Common myeloid progenitor, CD34-positive (primary cell): ENCODE results near the gene TMEM91.

Experiments used
- CTCF ChIA-PET: fragments of 350-600 bp; sonication (Branson Sonifier 250); formaldehyde crosslinking; loops from one replicate; lab custom pipeline; 2021; ENCODE audit warnings: antibody characterized with exemption; lab: Charles Lee
- POLR2A ChIA-PET: fragments of 350-600 bp; sonication (Branson Sonifier 250); formaldehyde crosslinking; loops from one replicate; lab custom pipeline; 2021; ENCODE audit warnings: antibody characterized with exemption; lab: Charles Lee
- DNase-seq, 3 donors: peaks; one replicate each; pipeline versions ENCODE4 v3.0.0 to v3.0.0-alpha.2; 2013
- H3K27ac ChIP-seq, 2 experiments: 1 replicate in 1 of 2; 2 replicates in 1 of 2; pipeline ENCODE4 v1.7.0; 2013; ENCODE audit warnings: inconsistent platforms in 2 of 2, low read length in 2 of 2, mild to moderate bottlenecking in 2 of 2, low read depth in 1 of 2, moderate library complexity in 1 of 2; ENCODE audit not compliant: severe bottlenecking in 2 of 2, insufficient read depth in 1 of 2, poor library complexity in 1 of 2
- H3K27me3 ChIP-seq, 5 experiments: replicated peaks in 2 of 5; 1 replicate in 3 of 5; 2 replicates in 2 of 5; pipeline versions ENCODE4 v1.6.1 to v1.7.0; 2013; ENCODE audit warnings: low read length in 4 of 5, mild to moderate bottlenecking in 2 of 5, moderate library complexity in 2 of 5, inconsistent platforms in 1 of 5; ENCODE audit not compliant: insufficient read depth in 5 of 5, control insufficient read depth in 4 of 5
- H3K36me3 ChIP-seq, 4 experiments: 1 replicate in 2 of 4; 2 replicates in 2 of 4; pipeline versions ENCODE4 v1.6.1 to v1.7.0; 2013; ENCODE audit warnings: low read length in 3 of 4, control low read depth in 1 of 4, mild to moderate bottlenecking in 1 of 4; ENCODE audit not compliant: control insufficient read depth in 4 of 4, insufficient read depth in 4 of 4
- H3K4me1 ChIP-seq, 4 experiments: 1 replicate in 3 of 4; 2 replicates in 1 of 4; pipeline versions ENCODE4 v1.6.1 to v1.7.1; 2013; ENCODE audit warnings: low read length in 3 of 4, mild to moderate bottlenecking in 3 of 4, control low read depth in 1 of 4, inconsistent platforms in 1 of 4, moderate library complexity in 1 of 4; ENCODE audit not compliant: control insufficient read depth in 4 of 4, insufficient read depth in 4 of 4; ENCODE audit errors: control extremely low read depth in 1 of 4
- H3K4me3 ChIP-seq, 7 experiments: 1 replicate in 4 of 7; 2 replicates in 3 of 7; pipeline versions ENCODE4 v1.5.1 to v1.7.0; 2013; ENCODE audit warnings: mild to moderate bottlenecking in 7 of 7, low read length in 6 of 7, moderate library complexity in 6 of 7, inconsistent platforms in 2 of 7, low read depth in 2 of 7, control low read depth in 1 of 7; ENCODE audit not compliant: insufficient read depth in 4 of 7, control insufficient read depth in 1 of 7; ENCODE audit errors: extremely low read depth in 1 of 7
- H3K9me3 ChIP-seq, 5 experiments: 1 replicate in 4 of 5; 2 replicates in 1 of 5; pipeline versions ENCODE4 v1.6.1 to v1.7.1; 2013; ENCODE audit warnings: low read length in 4 of 5, mild to moderate bottlenecking in 2 of 5, inconsistent platforms in 1 of 5, low read depth in 1 of 5, moderate library complexity in 1 of 5; ENCODE audit not compliant: control insufficient read depth in 4 of 5, insufficient read depth in 2 of 5; ENCODE audit errors: control extremely low read depth in 1 of 5
- WGBS: methylation state at CpG from one replicate; pipeline ENCODE4 v1.1.5; 2013; ENCODE audit not compliant: insufficient coverage; 5-methylcytosine and 5-hydroxymethylcytosine counted together

Gene TMEM91

GRCh38 chr19:41398598-41398997, 22.3 kb downstream of the TMEM91 start:
- no peak for DNase-seq
- ChIA-PET POLR2A (interaction anchor here (0.6 to 1.0 kb wide), 2 partner anchors 36 to 46 kb away, joined by 3 to 4 read pairs; no protein-coding TSS in a partner anchor), CTCF (interaction anchor here (0.6 to 1.1 kb wide), 4 partner anchors 11 to 39 kb away, joined by 3 read pairs; no protein-coding TSS in a partner anchor)
- peaks cover 3 to 12% (median 8%) of the 10 kb centered on the region in 4 experiments for H3K36me3 ChIP-seq
- H3K27me3 ChIP-seq = no peaks in the 10 kb centered on the region
- H3K4me1 ChIP-seq = peaks cover 22 to 39% (median 31%) of the 10 kb centered on the region in 4 experiments
- H3K9me3 ChIP-seq = no peaks in the 10 kb centered on the region
- H3K4me3 ChIP-seq = peak overlapping the region in 6 of 7 experiments; percentile 86 to 99 (median 97)
- peak overlapping the region; percentile 100 for H3K27ac ChIP-seq
- WGBS = 73% methylated on average over 3 of the region's 3 CpGs

- CTCF ChIA-PET = interaction anchor here (0.6 to 1.1 kb wide), 3 partner anchors 32 to 39 kb away, joined by 3 read pairs; no protein-coding TSS in a partner anchor
- 90% methylated on average over 3 of the region's 3 CpGs for WGBS
- Histone ChIP-seq H3K4me1 (peaks cover 22 to 39% (median 32%) of the 10 kb centered on the region in 4 experiments), H3K27me3 (no peaks in the 10 kb centered on the region), H3K9me3 (no peaks in the 10 kb centered on the region), H3K27ac (peak overlapping the region in 1 of 2 experiments; percentile 100), H3K4me3 (peak overlapping the region in 6 of 7 experiments; percentile 0 to 99 (median 97)), H3K36me3 (peaks cover 3 to 13% (median 7%) of the 10 kb centered on the region in 4 experiments)
- no peak for DNase-seq
- POLR2A ChIA-PET = interaction anchor here (0.6 to 1.0 kb wide), 3 partner anchors 28 to 47 kb away, joined by 3 to 4 read pairs (median 3); no protein-coding TSS in a partner anchor
Measured at GRCh38 chr19:41399091-41399490, 22.8 kb downstream of the TMEM91 start.

- ChIA-PET CTCF (no interaction called here), POLR2A (interaction anchor here (0.6 to 1.0 kb wide), 2 partner anchors 27 to 47 kb away, joined by 3 read pairs; no protein-coding TSS in a partner anchor)
- Histone ChIP-seq H3K27me3 (no peaks in the 10 kb centered on the region), H3K27ac (no peak overlapping the region), H3K4me1 (peaks cover 22 to 39% (median 32%) of the 10 kb centered on the region in 4 experiments), H3K9me3 (no peaks in the 10 kb centered on the region), H3K4me3 (no peak overlapping the region), H3K36me3 (peaks cover 3 to 13% (median 7%) of the 10 kb centered on the region in 4 experiments)
- WGBS = 94% methylated on average over 2 of the region's 2 CpGs
- DNase-seq = no peak
Measured at GRCh38 chr19:41399525-41399924, 23.2 kb downstream of the TMEM91 start.

- Histone ChIP-seq H3K27ac (no peak overlapping the region), H3K27me3 (no peaks in the 10 kb centered on the region), H3K4me1 (peaks cover 18 to 25% (median 22%) of the 10 kb centered on the region in 4 experiments), H3K36me3 (peaks cover 3 to 11% (median 7%) of the 10 kb centered on the region in 4 experiments), H3K4me3 (peak overlapping the region in 1 of 7 experiments; percentile 5), H3K9me3 (no peaks in the 10 kb centered on the region)
- POLR2A ChIA-PET = no interaction called here
- WGBS = 100% methylated on average over 3 of the region's 4 CpGs
- CTCF ChIA-PET = interaction anchor here (0.9 kb wide), 1 partner anchor 30 kb away, joined by 3 read pairs; no protein-coding TSS in a partner anchor
- DNase-seq = no peak
Measured at GRCh38 chr19:41401483-41401882, 25.1 kb downstream of the TMEM91 start.

GRCh38 chr19:41402010-41402409, 25.7 kb downstream of the TMEM91 start:
- no peaks in the 10 kb centered on the region for H3K27me3 ChIP-seq
- 100% methylated on average over 1 of the region's 3 CpGs for WGBS
- no peak for DNase-seq
- POLR2A ChIA-PET = no interaction called here
- CTCF ChIA-PET = interaction anchor here (0.9 to 1.5 kb wide), 3 partner anchors 13 to 162 kb away, joined by 3 to 4 read pairs (median 4); no protein-coding TSS in a partner anchor
- peaks cover 3 to 11% (median 7%) of the 10 kb centered on the region in 4 experiments for H3K36me3 ChIP-seq
- no peaks in the 10 kb centered on the region for H3K9me3 ChIP-seq
- peaks cover 15 to 23% (median 20%) of the 10 kb centered on the region in 4 experiments for H3K4me1 ChIP-seq
- no peak overlapping the region for H3K27ac ChIP-seq
- no peak overlapping the region for H3K4me3 ChIP-seq

- Histone ChIP-seq H3K4me1 (peaks cover 13 to 31% (median 14%) of the 10 kb centered on the region in 4 experiments), H3K4me3 (no peak overlapping the region), H3K27ac (peak overlapping the region in 1 of 2 experiments; percentile 22), H3K9me3 (no peaks in the 10 kb centered on the region), H3K27me3 (no peaks in the 10 kb centered on the region), H3K36me3 (peaks cover 3 to 14% (median 7%) of the 10 kb centered on the region in 4 experiments)
- 80% methylated on average over 7 of the region's 12 CpGs for WGBS
- no peak for DNase-seq
- CTCF ChIA-PET = interaction anchor here (1.3 to 1.5 kb wide), 4 partner anchors 15 to 160 kb away, joined by 4 read pairs; no protein-coding TSS in a partner anchor
- POLR2A ChIA-PET = no interaction called here
Measured at GRCh38 chr19:41403181-41403970, 27.0 kb downstream of the TMEM91 start.
